Smooth muscle cell (in vitro differentiated cells): ENCODE measurements around the gene ADAMTSL4. TPM values are rescaled to one million over a fixed set of nuclear protein-coding genes. Genes with fewer than 3 reads are reported as not detected.
A peak's percentile ranks its signal among the peaks of the same experiment; 100 is the strongest.

Source experiments
- DNase-seq: peaks from one replicate; lab custom pipeline; 2025; ENCODE audit not compliant: unreplicated experiment; lab: John Stamatoyannopoulos, UW
- H2AFZ ChIP-seq: fragments of 200-600 bp; sonication (generic); 2 replicates; pipeline ENCODE4 v1.6.0; 2016; ENCODE audit warnings: antibody characterized with exemption, low read depth, mild to moderate bottlenecking
- H3F3A ChIP-seq: fragments of 200-600 bp; sonication (generic); 2 replicates; pipeline ENCODE4 v1.6.0; 2017; ENCODE audit warnings: antibody characterized with exemption, low read depth
- H3K27ac ChIP-seq: fragments of 200-600 bp; sonication (generic); 2 replicates; pipeline ENCODE4 v1.5.1; 2016; ENCODE audit warnings: low read depth, mild to moderate bottlenecking
- H3K27me3 ChIP-seq: fragments of 200-600 bp; sonication (generic); 2 replicates; pipeline ENCODE4 v1.6.1; 2016; ENCODE audit warnings: low read depth, mild to moderate bottlenecking
- H3K36me3 ChIP-seq: fragments of 200-600 bp; sonication (generic); 2 replicates; pipeline ENCODE4 v1.5.1; 2016; ENCODE audit warnings: low read depth
- H3K4me1 ChIP-seq: fragments of 200-600 bp; sonication (generic); 2 replicates; pipeline ENCODE4 v1.5.1; 2016; ENCODE audit warnings: low read depth
- H3K4me2 ChIP-seq: fragments of 200-600 bp; sonication (generic); 2 replicates; pipeline ENCODE4 v1.6.0; 2016; ENCODE audit warnings: mild to moderate bottlenecking
- H3K4me3 ChIP-seq: fragments of 200-600 bp; sonication (generic); 2 replicates; pipeline ENCODE4 v1.5.1; 2016; ENCODE audit warnings: mild to moderate bottlenecking
- H3K79me2 ChIP-seq: fragments of 200-600 bp; sonication (generic); 2 replicates; pipeline ENCODE4 v1.6.0; 2016; ENCODE audit warnings: low read depth, mild to moderate bottlenecking
- H3K9ac ChIP-seq: fragments of 200-600 bp; sonication (generic); 2 replicates; pipeline ENCODE4 v1.6.0; 2016; ENCODE audit warnings: low read depth
- H3K9me3 ChIP-seq: fragments of 200-600 bp; sonication (generic); replicated peaks from 2 replicates; pipeline ENCODE4 v1.5.1; 2016; ENCODE audit warnings: low read depth
- H4K20me1 ChIP-seq: fragments of 200-600 bp; sonication (generic); 2 replicates; pipeline ENCODE4 v1.6.0; 2016; ENCODE audit warnings: low read depth
- CTCF ChIP-seq: fragments of 200-600 bp; sonication (generic); IDR thresholded peaks from 2 replicates; pipeline ENCODE4 v1.5.1; 2017; ENCODE audit warnings: borderline replicate concordance, mild to moderate bottlenecking, antibody characterized with exemption; ENCODE audit not compliant: insufficient read depth, poor library complexity, severe bottlenecking
- WGBS: methylation state at CpG from one replicate; pipeline ENCODE4 v1.1.7; 2016; ENCODE audit warnings: low lambda C conversion rate; 5-methylcytosine and 5-hydroxymethylcytosine counted together
- polyA plus RNA-seq: library from polyadenylated mRNA; unstranded; fragments of >200 nt; fragmentation: Nextera tagmentation; extraction: Ambion mirVana; gene quantifications from 2 replicates; pipeline ENCODE4 v1.2.1, GENCODE V29; 2016
- total RNA-seq: library from RNA; depleted of rRNA; stranded (reverse); fragments of >200 nt; gene quantifications from 2 replicates; pipeline ENCODE4 v1.2.3, GENCODE V29; 2014

The ADAMTSL4 gene
- total and polyA plus RNA-seq, 2 experiments from 2014 or later, result 6.4 to 8.4 TPM

GRCh38 chr1:150560011-150560438 lies 10.8 kb downstream of the ADAMTSL4 start:
- DNase-seq, result no peak
- peak overlapping the region; percentile 84 for H3K4me2 ChIP-seq
- no peak overlapping the region for H3K4me3 ChIP-seq
- no peak overlapping the region for H3K27ac ChIP-seq
- peaks cover 24% of the 10 kb centered on the region for H3K79me2 ChIP-seq
- peak; percentile 84 for TF ChIP-seq CTCF
- peaks cover 22% of the 10 kb centered on the region for H3F3A ChIP-seq
- H4K20me1 ChIP-seq, result peaks cover 16% of the 10 kb centered on the region
- 47% methylated on average over 9 of the region's 9 CpGs for WGBS
- no peaks in the 10 kb centered on the region for H3K27me3 ChIP-seq
- H3K9me3 ChIP-seq, result no peaks in the 10 kb centered on the region
- H3K9ac ChIP-seq, result no peak overlapping the region
- peaks cover 27% of the 10 kb centered on the region for H3K4me1 ChIP-seq
- H2AFZ ChIP-seq, result no peak overlapping the region
- H3K36me3 ChIP-seq, result no peaks in the 10 kb centered on the region

GRCh38 chr1:150560576-150561253 lies 11.5 kb downstream of the ADAMTSL4 start:
- peak overlapping the region; percentile 60 for H3K4me3 ChIP-seq
- peak overlapping the region; percentile 84 for H3K4me2 ChIP-seq
- H3K9me3 ChIP-seq, result no peaks in the 10 kb centered on the region
- no peaks in the 10 kb centered on the region for H3K27me3 ChIP-seq
- peaks cover 28% of the 10 kb centered on the region for H3F3A ChIP-seq
- no peak overlapping the region for H2AFZ ChIP-seq
- peaks cover 31% of the 10 kb centered on the region for H3K79me2 ChIP-seq
- peak overlapping the region; percentile 96 for H3K27ac ChIP-seq
- WGBS, result 17% methylated on average over 17 of the region's 17 CpGs
- H3K9ac ChIP-seq, result peak overlapping the region; percentile 72
- H4K20me1 ChIP-seq, result peaks cover 16% of the 10 kb centered on the region
- no peaks in the 10 kb centered on the region for H3K36me3 ChIP-seq
- peak; percentile 84 for DNase-seq
- peaks cover 27% of the 10 kb centered on the region for H3K4me1 ChIP-seq
- TF ChIP-seq CTCF, result peak; percentile 67

- Histone ChIP-seq H3K9me3 (no peaks in the 10 kb centered on the region), H3K79me2 (peaks cover 38% of the 10 kb centered on the region), H3K27me3 (no peaks in the 10 kb centered on the region), H3K4me1 (peaks cover 31% of the 10 kb centered on the region), H4K20me1 (peaks cover 16% of the 10 kb centered on the region), H2AFZ (no peak overlapping the region), H3K4me3 (peak overlapping the region; percentile 60), H3K4me2 (peak overlapping the region; percentile 84), H3K36me3 (no peaks in the 10 kb centered on the region), H3K9ac (peak overlapping the region; percentile 94), H3F3A (peaks cover 29% of the 10 kb centered on the region), H3K27ac (peak overlapping the region; percentile 96)
- DNase-seq, result peak; percentile 84
- TF ChIP-seq CTCF, result no peak
- under 1% methylated on average over 30 of the region's 32 CpGs for WGBS
Observed at GRCh38 chr1:150561254-150561973, 12.2 kb downstream of the ADAMTSL4 start.
